Measurements from ENCODE around the gene KCNQ1. TPM values are rescaled to one million over a fixed set of nuclear protein-coding genes. Genes with fewer than 3 reads are reported as not detected.

Gene KCNQ1
- polyA plus RNA-seq, 1 of the 3 experiments (the other 2 are of a cell fraction) = 0.05 TPM

GRCh38 chr11:2789791-2790567 is 345.2 kb downstream of the KCNQ1 start:
- Histone ChIP-seq H3K4me3 (ENCODE audit: low read depth in 2 of 2, low read length in 1 of 2) (no peak overlapping the region), H3K9me3 (no peaks in the 10 kb centered on the region), H3K4me2 (no peak overlapping the region), H3K9ac (no peak overlapping the region), H3K27me3 (ENCODE audit: insufficient read depth) (no peaks in the 10 kb centered on the region), H2AFZ (ENCODE audit: low read depth) (no peak overlapping the region), H4K20me1 (ENCODE audit: insufficient read depth) (no peaks in the 10 kb centered on the region), H3K9me2 (no peaks in the 10 kb centered on the region), H3K27ac (ENCODE audit: low read depth in 2 of 2, low read length in 1 of 2) (no peak overlapping the region), H3K4me1 (ENCODE audit: control insufficient read depth in 1 of 2, insufficient read depth in 2 of 2, low read depth in 1 of 2, low read length in 1 of 2) (no peaks in the 10 kb centered on the region), H3K36me3 (replicated peaks in 1 of 2; ENCODE audit: control insufficient read depth in 1 of 2, insufficient read depth in 2 of 2, low read length in 1 of 2) (no peaks in the 10 kb centered on the region), H3K79me2 (ENCODE audit: insufficient read depth) (no peaks in the 10 kb centered on the region), H3F3A (replicated peaks; ENCODE audit: insufficient read depth) (no peaks in the 10 kb centered on the region)
- TF ChIP-seq EP300 (IDR thresholded peaks at IDR 0.05; ENCODE audit: borderline replicate concordance in 1 of 2, low read depth in 1 of 2, low read length in 1 of 2) (no peak), TEAD4 (IDR thresholded peaks at IDR 0.05; ENCODE audit: borderline replicate concordance, insufficient read depth) (no peak), RFX5 (IDR thresholded peaks at IDR 0.05; ENCODE audit: low read length) (no peak), REST (IDR thresholded peaks at IDR 0.05; ENCODE audit: low read depth, low read length) (no peak), ELF1 (IDR thresholded peaks at IDR 0.05) (no peak), SMC3 (IDR thresholded peaks at IDR 0.05; ENCODE audit: low read depth, low read length) (no peak), RXRA (IDR thresholded peaks at IDR 0.05; ENCODE audit: borderline replicate concordance, low read depth) (no peak), MAX (IDR thresholded peaks at IDR 0.05; ENCODE audit: low read depth) (no peak)
- CTCF ChIA-PET = interaction anchor here (1.2 kb wide), 1 partner anchor 257 kb away, joined by 5 read pairs; no protein-coding TSS in a partner anchor
- DNase-seq = no peak
- 17% methylated on average over 1 of the region's 6 CpGs for WGBS (ENCODE audit: low lambda C conversion rate)
- POLR2A ChIA-PET = no interaction called here

GRCh38 chr11:2790568-2790921 is 345.7 kb downstream of the KCNQ1 start:
- no peaks in the 10 kb centered on the region for H4K20me1 ChIP-seq (ENCODE audit: insufficient read depth)
- no peaks in the 10 kb centered on the region for H3K4me1 ChIP-seq (ENCODE audit: control insufficient read depth in 1 of 2, insufficient read depth in 2 of 2, low read depth in 1 of 2, low read length in 1 of 2)
- TF ChIP-seq NFIC (IDR thresholded peaks at IDR 0.05; ENCODE audit: borderline replicate concordance) = no peak
- TF ChIP-seq IRF3 (IDR thresholded peaks at IDR 0.05; ENCODE audit: low read depth, low read length) = no peak
- no peak for TF ChIP-seq PBX3 (IDR thresholded peaks at IDR 0.05)
- TF ChIP-seq NRF1 (IDR thresholded peaks at IDR 0.05; ENCODE audit: low read depth, low read length) = no peak
- no peak for TF ChIP-seq TEAD4 (IDR thresholded peaks at IDR 0.05; ENCODE audit: borderline replicate concordance, insufficient read depth)
- TF ChIP-seq SIN3A (IDR thresholded peaks at IDR 0.05; ENCODE audit: borderline replicate concordance, low read depth, low read length) = no peak
- TF ChIP-seq TCF12 (IDR thresholded peaks at IDR 0.05) = no peak
- TF ChIP-seq EP300 (IDR thresholded peaks at IDR 0.05; ENCODE audit: borderline replicate concordance in 1 of 2, low read depth in 1 of 2, low read length in 1 of 2) = no peak
- no peak for TF ChIP-seq MAX (IDR thresholded peaks at IDR 0.05; ENCODE audit: low read depth)
- H3K9me3 ChIP-seq = no peaks in the 10 kb centered on the region
- H3F3A ChIP-seq (replicated peaks; ENCODE audit: insufficient read depth) = no peaks in the 10 kb centered on the region
- H2AFZ ChIP-seq (ENCODE audit: low read depth) = no peak overlapping the region
- ChIA-PET POLR2A (no interaction called here), CTCF (no interaction called here)
- H3K4me2 ChIP-seq = no peak overlapping the region
- no peak overlapping the region for H3K9ac ChIP-seq
- H3K9me2 ChIP-seq = no peaks in the 10 kb centered on the region
- 69% methylated on average over 5 of the region's 14 CpGs for WGBS (ENCODE audit: low lambda C conversion rate)
- no peaks in the 10 kb centered on the region for H3K27me3 ChIP-seq (ENCODE audit: insufficient read depth)
- H3K27ac ChIP-seq (ENCODE audit: low read depth in 2 of 2, low read length in 1 of 2) = no peak overlapping the region
- H3K4me3 ChIP-seq (ENCODE audit: low read depth in 2 of 2, low read length in 1 of 2) = no peak overlapping the region
- H3K36me3 ChIP-seq (replicated peaks in 1 of 2; ENCODE audit: control insufficient read depth in 1 of 2, insufficient read depth in 2 of 2, low read length in 1 of 2) = no peaks in the 10 kb centered on the region
- DNase-seq = no peak
- H3K79me2 ChIP-seq (ENCODE audit: insufficient read depth) = no peaks in the 10 kb centered on the region

Measured in SK-N-SH (cell line).